ENCODE results near the gene LRRC57. TPM values are rescaled to one million over a fixed set of nuclear protein-coding genes. Genes with fewer than 3 reads are reported as not detected.

LRRC57 gene
- total and polyA plus RNA-seq, 2 of the 13 experiments (the other 11 are each of a cell fraction or from before 2014, with no cell fraction given), result 5.8 to 14.8 TPM

DNA sequence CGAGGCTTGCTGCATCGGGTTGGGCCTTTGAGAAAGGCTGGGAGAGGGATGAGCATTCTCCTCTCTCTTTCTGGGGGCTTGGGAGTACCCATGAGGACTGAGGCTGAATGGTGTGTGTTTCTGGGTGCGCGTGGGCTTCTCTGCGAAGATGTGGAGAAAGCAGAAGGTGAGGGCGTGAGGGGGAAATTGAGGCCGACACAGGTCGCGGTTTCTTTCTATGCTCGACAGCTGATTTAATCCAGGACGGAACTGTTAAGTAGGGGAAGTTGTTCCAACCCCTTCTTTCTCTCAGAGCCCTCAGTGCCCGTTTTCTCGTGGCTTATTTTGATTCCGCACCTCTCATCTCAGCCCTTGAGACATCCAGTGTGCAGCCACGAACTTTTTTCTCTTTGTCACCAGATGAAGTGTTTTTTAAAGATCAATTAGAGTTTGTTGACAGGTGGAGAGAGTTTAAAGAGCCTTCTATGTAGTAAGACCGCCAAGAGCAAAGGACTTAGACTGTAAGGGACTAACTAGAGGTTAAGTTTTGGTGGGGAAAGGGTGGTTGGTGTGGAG lies 27.5 kb upstream of the LRRC57 start (continued):
- TF ChIP-seq, protein P1, sequence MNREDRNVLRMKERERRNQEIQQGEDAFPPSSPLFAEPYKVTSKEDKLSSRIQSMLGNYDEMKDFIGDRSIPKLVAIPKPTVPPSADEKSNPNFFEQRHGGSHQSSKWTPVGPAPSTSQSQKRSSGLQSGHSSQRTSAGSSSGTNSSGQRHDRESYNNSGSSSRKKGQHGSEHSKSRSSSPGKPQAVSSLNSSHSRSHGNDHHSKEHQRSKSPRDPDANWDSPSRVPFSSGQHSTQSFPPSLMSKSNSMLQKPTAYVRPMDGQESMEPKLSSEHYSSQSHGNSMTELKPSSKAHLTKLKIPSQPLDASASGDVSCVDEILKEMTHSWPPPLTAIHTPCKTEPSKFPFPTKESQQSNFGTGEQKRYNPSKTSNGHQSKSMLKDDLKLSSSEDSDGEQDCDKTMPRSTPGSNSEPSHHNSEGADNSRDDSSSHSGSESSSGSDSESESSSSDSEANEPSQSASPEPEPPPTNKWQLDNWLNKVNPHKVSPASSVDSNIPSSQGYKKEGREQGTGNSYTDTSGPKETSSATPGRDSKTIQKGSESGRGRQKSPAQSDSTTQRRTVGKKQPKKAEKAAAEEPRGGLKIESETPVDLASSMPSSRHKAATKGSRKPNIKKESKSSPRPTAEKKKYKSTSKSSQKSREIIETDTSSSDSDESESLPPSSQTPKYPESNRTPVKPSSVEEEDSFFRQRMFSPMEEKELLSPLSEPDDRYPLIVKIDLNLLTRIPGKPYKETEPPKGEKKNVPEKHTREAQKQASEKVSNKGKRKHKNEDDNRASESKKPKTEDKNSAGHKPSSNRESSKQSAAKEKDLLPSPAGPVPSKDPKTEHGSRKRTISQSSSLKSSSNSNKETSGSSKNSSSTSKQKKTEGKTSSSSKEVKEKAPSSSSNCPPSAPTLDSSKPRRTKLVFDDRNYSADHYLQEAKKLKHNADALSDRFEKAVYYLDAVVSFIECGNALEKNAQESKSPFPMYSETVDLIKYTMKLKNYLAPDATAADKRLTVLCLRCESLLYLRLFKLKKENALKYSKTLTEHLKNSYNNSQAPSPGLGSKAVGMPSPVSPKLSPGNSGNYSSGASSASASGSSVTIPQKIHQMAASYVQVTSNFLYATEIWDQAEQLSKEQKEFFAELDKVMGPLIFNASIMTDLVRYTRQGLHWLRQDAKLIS (CRISPR knock-in tag; IDR thresholded peaks at IDR 0.05), result no peak
- 0 out of 2 replicates have a peak, but pooled peaks have one; percentile 41 for TF ChIP-seq ZBTB42 (CRISPR knock-in tag; IDR thresholded peaks at IDR 0.05)
- 0 out of 2 replicates have a peak, but pooled peaks have one; percentile 7 for TF ChIP-seq ZNF776 (CRISPR knock-in tag; IDR thresholded peaks at IDR 0.05)
- no peak for TF ChIP-seq ZNF792 (CRISPR knock-in tag; IDR thresholded peaks at IDR 0.05)
- no peak for TF ChIP-seq ZNF546 (CRISPR knock-in tag; conservative IDR thresholded peaks at IDR 0.05)
- no peak for TF ChIP-seq ZFAT (CRISPR knock-in tag; conservative IDR thresholded peaks at IDR 0.05)

DNA sequence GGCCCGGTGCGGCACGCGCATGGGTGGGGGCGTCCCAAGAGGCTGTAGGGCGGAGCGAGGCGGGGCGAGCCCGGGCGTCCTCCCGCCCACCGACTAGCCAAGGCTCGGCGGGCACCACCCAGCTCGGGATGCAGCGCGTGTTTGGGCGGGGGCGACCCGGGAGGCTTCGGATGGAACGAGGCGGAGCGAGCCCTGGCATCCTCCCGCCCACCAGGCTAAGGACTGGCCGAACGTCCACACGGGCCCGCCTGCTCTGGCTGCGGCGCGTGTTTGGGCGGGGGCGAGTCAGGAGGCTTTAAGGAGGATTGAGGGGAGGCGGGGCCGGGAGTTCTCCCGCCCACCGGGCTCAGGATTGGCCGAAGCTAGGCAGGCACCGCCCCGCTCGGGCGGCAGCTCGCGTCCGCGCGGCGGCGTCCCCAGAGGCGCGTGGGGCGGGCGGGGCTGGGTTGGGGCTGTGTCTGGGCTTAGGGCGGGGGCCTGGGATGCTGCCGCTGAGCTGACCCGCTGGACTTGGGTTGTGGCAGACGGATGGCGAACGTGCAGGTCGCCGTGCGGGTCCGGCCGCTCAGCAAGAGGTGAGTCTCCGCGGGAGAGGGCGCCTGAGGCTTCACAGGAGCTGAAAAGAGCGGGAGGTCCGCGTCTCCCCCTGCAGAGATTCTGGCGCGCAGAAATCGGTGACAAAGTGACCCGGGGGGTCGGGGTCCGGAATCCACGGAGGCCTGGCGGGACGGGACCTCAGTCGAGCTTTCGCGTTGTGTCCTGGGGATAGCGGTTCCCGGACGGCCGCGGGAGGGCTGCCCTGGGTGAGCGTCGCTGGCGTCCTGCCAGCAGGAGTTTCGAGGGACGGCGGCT lies 26.8 kb upstream of the LRRC57 start, which contains the start of gene STARD9:
Gene STARD9 (plus strand): TSS at position 419 of the 852 bp plus-strand sequence. CDS start 110 bp downstream, at position 529.
- POLR2A ChIA-PET, result interaction anchor here (0.6 to 2.2 kb wide), 15 partner anchors 8 to 382 kb away, joined by 3 to 20 read pairs (median 5); partner anchors contain the start of genes HAUS2, LRRC57, SNAP23 and TMEM87A
- Histone ChIP-seq H3K27me3 (ENCODE audit: control insufficient read depth in 1 of 2, insufficient read depth in 2 of 2, low read length in 2 of 2) (no peaks in the 10 kb centered on the region; a peak in 1 of 5 replicates), H3K4me1 (ENCODE audit: insufficient read depth, low read length) (peaks cover 34% of the 10 kb centered on the region), H3K9me3 (ENCODE audit: low read length) (no peaks in the 10 kb centered on the region), H3K36me3 (replicated peaks in 1 of 2; ENCODE audit: control insufficient read depth in 1 of 2, insufficient read depth in 2 of 2, low read length in 2 of 2) (no peaks in the 10 kb centered on the region), H3K4me3 (replicated peaks in 1 of 3; ENCODE audit: insufficient read depth in 1 of 3, low read depth in 2 of 3, low read length in 3 of 3) (peak within 1 kb of the TSS; percentile 76 to 93 (median 77)), H3K4me2 (ENCODE audit: low read depth, low read length) (peak within 1 kb of the TSS; percentile 99), H2AFZ (ENCODE audit: low read length) (peak within 1 kb of the TSS; percentile 85), H4K20me1 (ENCODE audit: insufficient read depth, low read length) (no peaks in the 10 kb centered on the region), H3K9ac (ENCODE audit: insufficient read depth, low read depth, low read length) (peak within 1 kb of the TSS; percentile 74), H3K27ac (ENCODE audit: extremely low read length, insufficient read depth, low read length) (peak within 1 kb of the TSS; percentile 80), H3K79me2 (ENCODE audit: insufficient read depth, low read length) (peaks cover 4% of the 10 kb centered on the region)
- CTCF ChIA-PET (ENCODE audit: low intra/inter-chr PET ratio, low total read pairs), result interaction anchor here (2.0 kb wide), 1 partner anchor 16 kb away, joined by 4 read pairs; no protein-coding TSS in a partner anchor
- FAIRE-seq (peak; percentile 81), ATAC-seq (peak; percentile 95), DNase-seq (ENCODE audit: low spot score) (peak; percentile 96)
- intact Hi-C loops (cut with micrococcal nuclease; ENCODE audit: unreplicated experiment) (no loop called here), in situ Hi-C loops (cut with HindIII; ENCODE audit: extremely low pct_ligation_motif_present, low pct_unique_long_range_greater_than_20kb) (no loop called here)
- 0% methylated on average over 17 of the region's 95 CpGs for WGBS (ENCODE audit: low lambda C conversion rate)
- BruUV-seq (replicated peaks), result no TSS peak
- no peak for TF ChIP-seq ZMYM3 (CRISPR knock-in tag; IDR thresholded peaks at IDR 0.05)
- TF ChIP-seq, protein P2, sequence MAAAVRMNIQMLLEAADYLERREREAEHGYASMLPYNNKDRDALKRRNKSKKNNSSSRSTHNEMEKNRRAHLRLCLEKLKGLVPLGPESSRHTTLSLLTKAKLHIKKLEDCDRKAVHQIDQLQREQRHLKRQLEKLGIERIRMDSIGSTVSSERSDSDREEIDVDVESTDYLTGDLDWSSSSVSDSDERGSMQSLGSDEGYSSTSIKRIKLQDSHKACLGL (CRISPR knock-in tag; IDR thresholded peaks at IDR 0.05), result peak; percentile 79
- no peak for TF ChIP-seq RARG (CRISPR knock-in tag; IDR thresholded peaks at IDR 0.05; ENCODE audit: low read depth)
- no peak; the same call in 1 of the 2 replicates for TF ChIP-seq ARID2 (CRISPR knock-in tag; IDR thresholded peaks at IDR 0.05; ENCODE audit: borderline replicate concordance)
- peak; percentile 39; the same call in 1 of the 2 replicates for TF ChIP-seq ZNF138 (CRISPR knock-in tag; IDR thresholded peaks at IDR 0.05; ENCODE audit: low read depth)
- peak; percentile 60 for TF ChIP-seq IKZF4 (CRISPR knock-in tag; IDR thresholded peaks at IDR 0.05; ENCODE audit: borderline replicate concordance, low read depth, not compliant biosample characterization)
- no peak; the same call in 1 of the 2 replicates for TF ChIP-seq ZNF75D (CRISPR knock-in tag; IDR thresholded peaks at IDR 0.05; ENCODE audit: borderline replicate concordance)
- TF ChIP-seq MBNL3 (CRISPR knock-in tag; conservative IDR thresholded peaks at IDR 0.05), result no peak
- peak; percentile 59; the same call in 1 of the 2 replicates for TF ChIP-seq GLI4 (CRISPR knock-in tag; IDR thresholded peaks at IDR 0.05; ENCODE audit: borderline replicate concordance)
- TF ChIP-seq ELF4 (CRISPR knock-in tag; IDR thresholded peaks at IDR 0.05; ENCODE audit: borderline replicate concordance), result no peak
- no peak for TF ChIP-seq SMAD3 (CRISPR knock-in tag; IDR thresholded peaks at IDR 0.05)

Measured in HepG2 (cell line).